ENCODE measurements around the gene NRG2. TPM values are rescaled to one million over a fixed set of nuclear protein-coding genes. Genes with fewer than 3 reads are reported as not detected.

NRG2 gene
- total RNA-seq, 1 experiment from 2014 or later, result 1.8 TPM

GRCh38 chr5:139994234-139994633, 48.9 kb downstream of the NRG2 start:
- intact Hi-C loops (cut with micrococcal nuclease), result no loop called here
- DNase-seq (no peak), ATAC-seq (no peak)
- Histone ChIP-seq H3F3A (ENCODE audit: low read length, unreplicated experiment) (no peaks in the 10 kb centered on the region), H3K4me2 (ENCODE audit: low read length) (no peak overlapping the region), H4K20me1 (ENCODE audit: low read length) (no peaks in the 10 kb centered on the region), H3K4me1 (ENCODE audit: insufficient read depth, low read length) (no peaks in the 10 kb centered on the region), H2AFZ (ENCODE audit: low read length) (no peak overlapping the region), H3K79me2 (ENCODE audit: low read length) (no peaks in the 10 kb centered on the region), H3K9ac (ENCODE audit: low read length) (no peak overlapping the region), H3K9me2 (replicated peaks; ENCODE audit: low read length) (0 out of 2 replicates have a peak, but pooled peaks cover 3% of the 10 kb centered on the region), H3K27ac (ENCODE audit: low read length) (no peak overlapping the region), H3K36me3 (ENCODE audit: low read depth, low read length) (no peaks in the 10 kb centered on the region), H3K27me3 (ENCODE audit: low read length) (no peaks in the 10 kb centered on the region), H3K9me3 (ENCODE audit: low read length) (no peaks in the 10 kb centered on the region), H3K4me3 (ENCODE audit: low read length) (no peak overlapping the region)
- TF ChIP-seq EZH2phosphoT487 (IDR thresholded peaks at IDR 0.05; ENCODE audit: borderline replicate concordance, low read length) (no peak), EZH2 (IDR thresholded peaks at IDR 0.05; ENCODE audit: low read length, unreplicated experiment) (no peak), CTCF (conservative IDR thresholded peaks at IDR 0.05; ENCODE audit: low read depth, low read length) (no peak)
- ChIA-PET CTCF (no interaction called here), POLR2A (ENCODE audit: unreplicated experiment) (no interaction called here)
- BruUV-seq (replicated peaks), result no TSS peak

- Histone ChIP-seq H3K9me3 (ENCODE audit: low read length) (no peaks in the 10 kb centered on the region), H3K9ac (ENCODE audit: low read length) (peak overlapping the region; percentile 54), H4K20me1 (ENCODE audit: low read length) (no peaks in the 10 kb centered on the region), H3K79me2 (ENCODE audit: low read length) (no peaks in the 10 kb centered on the region), H3F3A (ENCODE audit: low read length, unreplicated experiment) (peaks cover 4% of the 10 kb centered on the region), H3K27ac (ENCODE audit: low read length) (peak overlapping the region; percentile 92), H3K36me3 (ENCODE audit: low read depth, low read length) (no peaks in the 10 kb centered on the region), H3K4me2 (ENCODE audit: low read length) (peak overlapping the region; percentile 68), H3K27me3 (ENCODE audit: low read length) (no peaks in the 10 kb centered on the region), H3K9me2 (replicated peaks; ENCODE audit: low read length) (no peaks in the 10 kb centered on the region), H3K4me1 (ENCODE audit: insufficient read depth, low read length) (peaks cover 31% of the 10 kb centered on the region), H3K4me3 (ENCODE audit: low read length) (peak overlapping the region; percentile 27; the same call in 1 of the 2 replicates), H2AFZ (ENCODE audit: low read length) (peak overlapping the region; percentile 27)
- DNase-seq, result peak; percentile 94
- TF ChIP-seq EZH2 (IDR thresholded peaks at IDR 0.05; ENCODE audit: low read length, unreplicated experiment), result no peak
- TF ChIP-seq EZH2phosphoT487 (IDR thresholded peaks at IDR 0.05; ENCODE audit: borderline replicate concordance, low read length), result no peak
- TF ChIP-seq CTCF (conservative IDR thresholded peaks at IDR 0.05; ENCODE audit: low read depth, low read length), result no peak
- no TSS peak for BruUV-seq (replicated peaks)
- intact Hi-C loops (cut with micrococcal nuclease), result loop anchor here (1.0 to 5.0 kb wide), 2 partner anchors 37 to 58 kb away; partner anchors contain the start of gene NRG2
- peak; percentile 92 for ATAC-seq
- ChIA-PET CTCF (interaction anchor here (0.6 to 1.9 kb wide), 4 partner anchors 13 to 77 kb away, joined by 3 to 12 read pairs (median 4); no protein-coding TSS in a partner anchor), POLR2A (ENCODE audit: unreplicated experiment) (no interaction called here)
Observed at GRCh38 chr5:139985733-139986132, 57.4 kb downstream of the NRG2 start.

GRCh38 chr5:139985290-139985689, 57.8 kb downstream of the NRG2 start:
- DNase-seq (peak; percentile 73), ATAC-seq (peak; percentile 61)
- BruUV-seq (replicated peaks), result TSS peak; percentile 37
- intact Hi-C loops (cut with micrococcal nuclease), result loop anchor here (1.0 to 5.0 kb wide), 2 partner anchors 37 to 58 kb away; partner anchors contain the start of gene NRG2
- Histone ChIP-seq H3K27me3 (ENCODE audit: low read length) (no peaks in the 10 kb centered on the region), H3K9me3 (ENCODE audit: low read length) (no peaks in the 10 kb centered on the region), H3K79me2 (ENCODE audit: low read length) (no peaks in the 10 kb centered on the region), H3K9ac (ENCODE audit: low read length) (peak overlapping the region; percentile 54), H3F3A (ENCODE audit: low read length, unreplicated experiment) (peaks cover 4% of the 10 kb centered on the region), H3K4me3 (ENCODE audit: low read length) (peak overlapping the region; percentile 27; the same call in 1 of the 2 replicates), H3K4me2 (ENCODE audit: low read length) (peak overlapping the region; percentile 68), H2AFZ (ENCODE audit: low read length) (peak overlapping the region; percentile 27), H3K4me1 (ENCODE audit: insufficient read depth, low read length) (peaks cover 31% of the 10 kb centered on the region), H4K20me1 (ENCODE audit: low read length) (no peaks in the 10 kb centered on the region), H3K9me2 (replicated peaks; ENCODE audit: low read length) (no peaks in the 10 kb centered on the region), H3K27ac (ENCODE audit: low read length) (peak overlapping the region; percentile 92), H3K36me3 (ENCODE audit: low read depth, low read length) (no peaks in the 10 kb centered on the region)
- no peak for TF ChIP-seq EZH2phosphoT487 (IDR thresholded peaks at IDR 0.05; ENCODE audit: borderline replicate concordance, low read length)
- TF ChIP-seq EZH2 (IDR thresholded peaks at IDR 0.05; ENCODE audit: low read length, unreplicated experiment), result no peak
- no peak for TF ChIP-seq CTCF (conservative IDR thresholded peaks at IDR 0.05; ENCODE audit: low read depth, low read length)
- POLR2A ChIA-PET (ENCODE audit: unreplicated experiment), result no interaction called here
- CTCF ChIA-PET, result interaction anchor here (0.6 to 1.9 kb wide), 3 partner anchors 16 to 77 kb away, joined by 3 to 12 read pairs (median 6); no protein-coding TSS in a partner anchor

All from PC-3 (cell line).